ENCODE data around the gene PSMB3.

DNA sequence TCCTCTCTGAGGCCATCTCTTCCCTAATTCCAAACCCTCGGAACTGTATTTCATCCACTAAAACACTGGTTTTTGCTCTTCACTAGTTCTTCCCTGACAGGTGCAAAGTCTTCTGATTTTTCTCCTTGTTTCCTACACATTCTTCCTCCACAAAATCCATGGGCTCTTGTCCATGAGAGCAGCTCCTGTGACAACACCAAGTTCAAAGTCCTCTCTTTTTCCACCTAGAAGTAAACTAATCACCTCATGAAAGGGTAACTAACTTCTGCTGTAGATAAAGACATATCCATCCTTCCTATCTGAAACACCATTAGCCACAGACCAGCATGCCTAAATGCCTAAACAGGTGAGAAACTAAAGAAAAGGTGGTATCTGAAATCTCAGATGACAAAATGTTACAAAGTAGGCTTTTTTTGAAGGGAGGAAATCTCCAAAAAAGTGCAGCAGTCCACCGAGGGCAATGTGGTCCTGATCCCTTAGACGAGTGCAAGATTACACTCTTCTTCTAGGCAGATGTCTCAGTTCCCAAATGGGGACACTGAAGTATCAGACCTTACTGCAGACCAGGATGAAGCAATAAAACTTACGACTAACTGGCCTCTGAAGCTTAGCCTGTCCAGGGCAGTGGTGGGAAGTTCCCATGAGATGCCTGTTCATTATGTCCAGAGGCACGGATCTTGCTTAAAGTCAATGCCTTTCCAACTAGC, 44.1 kb downstream of the PSMB3 start:
- TF ChIP-seq CTCF (IDR thresholded peaks at IDR 0.05), result no peak
- no peak for TF ChIP-seq POLR2A (IDR thresholded peaks at IDR 0.05)
